HG03066 (cell line): ENCODE data around the gene CTSA.
"Not testable (repeated sequence)": the region's sequence is repeated elsewhere in the genome, so short reads cannot be mapped to it uniquely, and the experiment has no call there.

ENCODE experiments used
- ATAC-seq: cut with Tn5 transposase; IDR thresholded peaks from one replicate; pipeline ENCODE4 v1.9.1; 2021; ENCODE audit warnings: low read depth; ENCODE audit not compliant: unreplicated experiment

Gene CTSA

DNA sequence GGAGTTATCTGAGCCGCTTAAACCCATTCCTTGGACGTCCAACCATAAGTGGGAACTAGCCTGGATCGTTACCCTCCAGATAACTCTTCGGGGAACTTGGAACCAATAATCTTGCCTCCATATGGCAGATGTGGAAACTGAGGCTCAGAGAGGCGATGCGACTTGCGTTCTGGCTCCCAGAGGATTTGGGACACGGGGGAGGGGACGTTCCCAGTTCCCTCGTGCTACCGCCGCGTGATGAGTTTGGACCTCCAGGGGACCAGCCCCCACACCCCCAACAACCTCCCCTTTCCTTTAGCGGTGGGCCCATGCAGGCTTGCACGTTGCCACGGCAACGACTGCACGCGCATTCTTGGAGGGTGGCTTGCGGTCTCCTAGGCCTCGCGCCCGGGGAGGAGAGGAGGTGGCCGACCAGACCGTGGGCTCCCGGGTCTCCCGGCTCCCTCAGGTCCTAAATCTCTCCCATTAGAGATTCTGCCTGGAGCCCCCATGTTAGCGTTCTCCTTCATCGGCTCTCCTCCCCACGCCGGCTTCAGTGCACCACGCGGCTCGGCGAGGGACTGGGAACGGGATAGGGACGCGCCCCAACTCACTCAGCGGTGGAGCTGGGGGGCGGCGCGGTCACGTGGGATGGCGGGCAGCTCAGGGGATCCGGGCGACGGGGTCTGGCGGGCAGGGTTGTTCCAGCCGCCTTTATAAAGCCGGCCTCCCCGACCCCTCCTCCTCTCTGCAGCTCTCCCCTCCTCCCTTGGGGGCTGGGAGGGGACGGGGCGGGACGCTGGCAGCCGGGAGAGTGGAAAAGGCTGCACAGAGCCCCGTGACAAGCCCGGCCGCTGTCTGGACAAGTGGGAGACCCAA, 20.6 kb downstream of the CTSA start, which contains the start of gene PLTP:
Gene PLTP (minus strand): TSS at position 670 of the 858 bp plus-strand sequence. CDS start 703 bp downstream, outside the sequence.
- no peak for ATAC-seq

DNA sequence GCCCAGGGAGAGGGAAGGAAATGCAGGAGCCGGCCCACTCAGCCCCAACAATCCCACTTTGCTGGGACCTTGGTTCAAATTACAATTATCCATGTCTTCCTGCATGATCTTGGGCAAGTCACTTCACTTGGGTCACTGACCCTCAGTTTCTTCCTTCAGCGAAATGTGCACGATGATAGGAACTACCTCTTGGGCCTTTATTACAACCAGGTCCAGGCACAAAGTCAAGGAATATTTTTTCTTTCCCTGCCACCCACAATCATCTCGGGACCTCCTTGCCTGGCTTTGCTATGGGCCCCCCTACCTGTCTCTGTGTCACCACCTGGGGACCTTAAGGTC, 21.2 kb downstream of the CTSA start:
- no peak for ATAC-seq

DNA sequence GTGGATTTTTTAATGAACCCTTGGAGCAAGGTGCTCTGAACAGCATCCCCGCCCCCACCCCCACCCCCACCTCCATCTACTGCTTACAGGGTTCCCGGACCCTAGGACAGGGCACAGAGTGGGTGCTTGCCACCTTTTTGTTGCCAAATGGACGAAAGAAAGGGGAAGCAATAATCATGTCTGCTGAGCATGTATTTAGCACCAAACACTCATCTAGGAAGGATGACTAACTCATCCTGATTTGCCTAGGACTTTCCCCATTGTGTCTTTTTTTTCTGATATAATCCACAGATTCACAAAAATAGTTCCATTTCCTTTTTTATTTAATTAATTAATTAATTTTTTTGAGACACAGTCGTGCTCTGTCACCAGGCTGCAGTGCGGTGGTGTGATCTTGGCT, 22.0 kb downstream of the CTSA start:
- ATAC-seq, result no peak

GRCh38 chr20:45917790-45918141, 26.6 kb downstream of the CTSA start:
- ATAC-seq, result no peak

GRCh38 chr20:45918182-45918737, 27.1 kb downstream of the CTSA start:
- no peak for ATAC-seq

DNA sequence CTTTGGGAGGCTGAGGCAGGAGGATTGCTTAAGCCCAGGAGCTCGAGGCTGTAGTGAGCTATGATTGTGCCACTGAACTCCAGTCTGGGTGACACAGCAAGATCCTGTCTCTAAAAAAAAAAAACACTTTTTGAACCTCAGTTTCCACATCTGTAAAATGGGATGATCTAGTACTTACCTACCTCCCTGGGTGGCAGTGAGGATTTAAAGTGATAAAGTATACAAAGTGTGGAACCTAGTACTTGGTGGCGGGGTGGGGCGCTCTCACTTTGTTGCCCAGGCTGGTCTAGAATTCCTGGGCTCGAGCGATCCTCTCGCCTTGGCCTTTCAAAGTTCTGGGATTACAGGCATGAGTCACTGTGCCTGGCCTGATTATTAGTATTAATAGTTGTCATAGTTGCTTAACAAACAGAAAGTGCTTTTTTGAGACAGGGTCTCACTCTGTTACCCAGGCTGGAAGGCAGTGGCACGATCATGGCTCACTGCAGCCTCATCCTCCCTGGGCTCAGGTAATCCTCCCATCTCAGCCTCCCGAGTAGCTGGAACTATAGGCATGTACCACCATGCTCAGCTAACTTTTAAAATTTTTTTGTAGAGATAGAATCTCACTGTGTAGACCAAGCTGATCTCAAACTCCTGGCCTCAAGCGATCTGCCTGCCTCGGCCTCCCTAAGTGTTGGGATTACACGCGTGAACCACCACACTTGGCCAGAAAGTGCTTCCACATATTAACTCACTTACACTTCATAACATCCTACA, 27.8 kb downstream of the CTSA start:
- ATAC-seq, result no peak

GRCh38 chr20:45919542-45920399, 28.6 kb downstream of the CTSA start:
- no peak for ATAC-seq

DNA sequence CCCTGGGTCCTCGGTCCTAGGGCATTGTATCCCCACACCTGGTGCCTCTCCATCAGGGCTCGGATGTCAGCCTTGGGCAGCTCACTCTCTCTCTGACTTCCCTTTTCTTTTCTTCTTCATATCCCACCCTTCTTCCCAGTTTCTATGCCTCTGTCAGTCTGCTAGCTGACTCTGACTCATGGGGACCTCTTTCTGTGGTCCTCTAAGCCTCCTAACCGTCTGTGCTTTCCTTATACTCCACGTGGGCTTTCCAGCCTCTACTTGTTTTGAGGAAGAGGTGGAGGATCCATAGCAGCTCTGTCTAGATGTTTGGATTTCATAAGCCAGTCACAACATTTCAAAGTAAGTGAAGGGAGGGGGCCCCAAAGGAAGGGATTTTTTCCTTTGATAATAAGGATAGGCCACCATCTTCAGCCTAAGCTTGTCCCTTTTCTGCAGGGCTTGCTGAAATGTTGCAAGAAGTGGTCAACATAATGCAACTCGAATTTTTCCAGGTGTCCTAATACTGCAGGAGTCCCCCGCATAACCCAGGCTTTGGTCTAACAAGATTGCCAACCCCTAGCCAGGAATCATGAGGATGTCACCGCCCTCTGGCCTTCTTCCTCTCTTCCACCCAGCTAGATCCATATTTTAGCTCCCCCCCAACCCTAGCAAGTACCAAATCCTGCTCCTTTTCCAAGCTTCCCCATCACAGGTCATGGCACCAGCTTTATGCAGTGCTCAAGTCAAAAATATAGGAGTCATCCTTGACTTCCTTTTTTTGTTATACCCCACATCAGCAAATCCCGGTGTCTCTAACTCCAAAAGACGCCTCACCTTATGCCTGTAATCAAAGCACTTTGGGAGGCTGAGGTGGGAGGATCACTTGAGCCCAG, 29.6 kb downstream of the CTSA start:
- ATAC-seq, result no peak

GRCh38 chr20:45921337-45922189, 30.4 kb downstream of the CTSA start:
- ATAC-seq, result no peak

- ATAC-seq, result no peak
Observed at GRCh38 chr20:45924391-45925261, 33.5 kb downstream of the CTSA start.

- no peak for ATAC-seq
Observed at GRCh38 chr20:45925821-45926506, 34.8 kb downstream of the CTSA start.

GRCh38 chr20:45926731-45927070, 35.6 kb downstream of the CTSA start:
- ATAC-seq, result no peak

GRCh38 chr20:45927071-45927878, 36.1 kb downstream of the CTSA start:
- no peak for ATAC-seq

DNA sequence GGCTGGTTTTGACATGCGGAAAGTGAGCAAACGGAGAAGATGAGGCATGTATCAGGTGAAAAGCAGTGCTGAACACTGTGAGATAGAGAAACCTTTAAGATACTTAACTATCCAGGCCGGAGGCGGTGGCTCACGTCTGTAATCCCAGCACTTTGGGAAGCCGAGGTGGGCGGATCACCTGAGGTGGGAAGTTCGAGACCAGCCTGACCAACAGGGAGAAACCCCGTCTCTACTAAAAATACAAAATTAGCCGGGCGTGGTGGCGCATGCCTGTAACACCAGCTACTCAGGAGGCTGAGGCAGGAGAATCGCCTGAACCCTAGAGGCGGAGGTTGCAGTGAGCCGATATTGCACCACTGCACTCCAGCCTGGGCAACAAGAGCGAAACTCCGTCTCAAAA, 40.5 kb downstream of the CTSA start:
- ATAC-seq, result not testable (repeated sequence)

DNA sequence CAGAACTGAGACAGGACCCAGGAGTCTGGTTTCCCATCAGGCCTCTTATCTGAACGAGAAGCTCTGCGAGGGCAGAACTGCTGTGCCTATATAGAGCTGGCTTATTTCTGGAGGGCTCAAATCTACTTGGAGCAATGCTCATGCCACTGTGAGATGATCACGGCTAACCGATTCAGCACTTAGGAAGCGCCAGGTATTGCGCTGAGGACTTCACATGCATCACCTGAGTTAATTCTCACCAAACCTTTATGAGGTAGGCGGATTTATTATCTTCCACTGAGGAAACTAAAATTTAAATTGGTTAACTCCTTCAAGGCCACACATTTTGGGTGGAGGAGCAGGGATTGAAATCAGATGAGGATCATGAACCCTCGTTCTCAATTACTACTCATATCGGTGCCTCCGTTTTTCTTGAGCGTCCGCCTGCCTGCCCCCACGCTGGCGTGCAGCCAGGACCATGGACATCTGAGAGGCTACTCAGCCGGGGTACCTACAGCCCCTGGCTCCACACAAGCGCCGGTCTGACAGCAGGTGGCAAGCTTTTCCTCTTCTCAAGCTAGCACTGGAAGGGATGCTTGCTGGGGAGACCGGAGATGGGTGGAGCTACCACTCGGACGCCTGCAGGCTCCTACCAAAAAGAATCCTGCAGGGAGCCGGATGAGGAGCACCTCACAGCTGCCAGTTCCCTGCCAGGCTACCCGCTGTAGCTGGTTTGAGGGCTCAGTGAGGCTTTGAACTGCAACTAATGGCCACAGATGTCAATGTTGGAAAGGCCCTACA, 42.3 kb downstream of the CTSA start:
- no peak for ATAC-seq

GRCh38 chr20:45934046-45934585, 43.0 kb downstream of the CTSA start:
- no peak for ATAC-seq
